Fibroblast of pulmonary artery (primary cell): ENCODE measurements around the gene SH3TC1.

ENCODE experiments used
- DNase-seq: peaks from one replicate; pipeline ENCODE4 v3.0.0-alpha.2; 2010; ENCODE audit warnings: low read depth
- H3K4me3 ChIP-seq: replicated peaks from 2 replicates; pipeline ENCODE4 v1.5.1; 2011; ENCODE audit warnings: low read depth, mild to moderate bottlenecking, control low read depth, low read length, moderate library complexity
- CTCF ChIP-seq: IDR thresholded peaks from 2 replicates; pipeline ENCODE4 v1.5.1; 2011; ENCODE audit warnings: mild to moderate bottlenecking, control low read depth, low read length, inconsistent platforms; ENCODE audit errors: missing control alignments

The SH3TC1 gene

DNA sequence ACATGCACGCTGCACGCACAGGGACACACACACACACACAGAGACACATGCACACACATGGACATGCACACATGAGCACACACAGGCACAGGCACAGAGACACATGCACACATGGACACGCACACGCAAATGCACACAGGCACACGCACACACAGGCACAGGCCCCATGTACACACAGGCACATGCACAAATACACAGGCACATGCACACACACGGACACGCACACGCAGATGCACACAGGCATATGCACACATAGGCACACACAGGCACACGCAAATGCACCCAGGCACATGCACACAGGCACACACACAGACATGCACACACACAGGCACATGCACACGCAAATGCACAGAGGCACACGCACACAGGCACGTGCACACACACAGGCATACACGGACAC lies 40.1 kb downstream of the SH3TC1 start:
- no peak for DNase-seq

GRCh38 chr4:8239661-8240060 lies 40.6 kb downstream of the SH3TC1 start:
- no peak for TF ChIP-seq CTCF

More for the DNA sequence above, 40.1 kb downstream of the SH3TC1 start:
- no peak overlapping the region for H3K4me3 ChIP-seq
- no peak for TF ChIP-seq CTCF

DNA sequence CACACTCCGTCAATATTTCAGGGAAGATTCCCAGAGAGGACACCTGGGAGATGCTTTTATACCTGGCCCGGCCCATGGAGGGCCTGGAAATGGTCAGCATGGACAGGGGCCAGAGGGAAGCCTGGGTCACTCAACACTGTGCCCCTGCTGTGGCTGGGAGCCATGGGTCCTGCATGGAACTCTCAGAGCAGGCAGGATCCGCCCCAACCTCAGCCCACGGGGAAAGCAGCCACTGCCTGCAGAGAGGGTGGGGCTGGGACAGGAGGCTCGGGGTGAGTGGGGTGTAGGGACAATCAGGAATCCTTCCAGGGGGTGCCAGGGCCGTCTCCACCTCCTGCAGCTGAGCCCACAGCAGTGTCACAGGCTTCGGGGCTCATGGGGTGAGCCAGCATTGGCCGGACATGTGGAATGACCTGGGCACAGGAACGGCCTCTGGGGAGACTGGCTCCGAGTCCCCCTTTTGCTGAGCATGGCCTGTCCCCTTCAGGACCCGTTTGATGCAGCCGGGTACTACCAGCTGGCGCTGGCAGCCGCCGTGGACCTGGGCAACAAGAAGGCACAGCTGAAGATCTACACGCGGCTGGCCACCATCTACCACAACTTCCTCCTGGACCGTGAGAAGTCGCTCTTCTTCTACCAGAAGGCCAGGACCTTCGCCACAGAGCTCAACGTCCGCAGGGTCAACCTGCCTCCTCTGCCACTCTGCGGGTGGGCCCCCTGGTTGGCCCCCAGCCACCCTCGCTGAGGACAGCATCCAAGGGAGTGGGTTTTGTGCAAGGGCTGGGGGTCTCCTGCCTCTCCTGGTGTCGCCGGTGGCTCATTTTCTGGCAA lies 41.3 kb downstream of the SH3TC1 start:
- DNase-seq, result no peak
- no peak for TF ChIP-seq CTCF
- H3K4me3 ChIP-seq, result no peak overlapping the region

More at GRCh38 chr4:8239661-8240060, 40.6 kb downstream of the SH3TC1 start:
- DNase-seq, result no peak
- H3K4me3 ChIP-seq, result no peak overlapping the region

DNA sequence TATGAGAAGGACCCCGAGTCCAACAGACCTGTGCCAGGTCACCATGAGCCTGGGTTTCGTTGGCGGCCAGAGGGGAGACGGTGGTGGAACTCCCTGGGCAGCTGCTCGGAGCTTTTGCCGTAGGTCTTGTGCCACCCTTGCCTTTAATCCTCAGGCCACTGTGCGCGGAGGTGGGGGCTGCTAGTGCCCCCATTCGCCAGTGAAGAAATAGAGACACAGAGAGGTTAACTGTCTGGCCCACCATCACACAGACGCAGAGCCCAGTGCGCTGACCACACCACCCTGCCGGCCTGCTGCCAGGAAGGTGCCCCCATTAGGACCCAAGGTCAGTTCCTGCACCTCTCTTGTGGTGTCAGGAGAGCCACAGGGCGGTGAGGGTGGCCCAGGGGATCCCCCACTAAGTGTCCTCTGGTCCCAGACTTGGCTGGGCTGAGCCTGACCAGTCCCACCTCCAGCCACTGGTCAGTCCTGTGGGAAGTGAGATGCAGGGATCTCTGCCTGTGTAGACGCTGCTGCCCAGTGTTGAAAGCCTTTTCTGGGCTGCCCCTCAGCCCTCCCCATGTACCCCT lies 42.2 kb downstream of the SH3TC1 start:
- no peak for TF ChIP-seq CTCF
- H3K4me3 ChIP-seq, result no peak overlapping the region
- no peak for DNase-seq

DNA sequence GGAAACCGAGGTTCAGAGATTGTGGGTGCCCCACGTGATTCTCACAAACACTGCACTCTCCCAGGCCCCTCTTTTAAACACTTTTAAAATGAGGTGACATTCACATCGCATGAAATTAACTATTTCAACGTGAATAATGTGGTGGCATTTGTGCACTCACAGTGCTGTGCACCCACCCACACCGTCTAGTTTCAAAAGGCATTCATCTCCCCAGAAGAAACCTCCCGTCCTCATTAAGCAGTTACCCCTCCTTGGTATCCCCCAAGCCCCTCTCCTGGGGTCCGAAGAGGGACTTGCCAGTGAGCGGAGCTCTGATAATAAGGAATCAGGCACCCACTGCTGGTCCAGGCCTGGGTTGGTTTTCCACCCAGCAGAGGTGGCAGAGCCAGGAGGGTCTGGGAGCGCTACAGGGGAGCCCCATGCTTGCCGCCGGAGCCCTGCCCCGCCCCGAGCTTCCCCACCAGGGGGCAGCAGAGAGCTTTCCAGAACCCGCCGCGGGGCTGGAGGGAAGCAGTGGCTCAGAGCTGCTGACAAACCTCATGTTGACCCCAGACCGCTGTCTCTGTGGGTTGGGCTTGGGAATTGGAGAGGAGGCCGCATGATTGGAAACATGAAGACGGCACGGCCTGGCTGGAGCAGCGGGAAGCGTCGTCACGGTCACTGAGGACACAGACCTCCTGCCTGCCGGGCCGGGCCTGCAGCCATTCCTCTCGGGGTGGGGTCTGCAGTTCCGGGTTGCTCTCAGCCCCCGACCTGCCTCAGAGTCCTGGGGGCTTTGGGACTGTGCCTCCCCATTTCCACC lies 43.0 kb downstream of the SH3TC1 start:
- no peak overlapping the region for H3K4me3 ChIP-seq
- peak; percentile 88 for TF ChIP-seq CTCF
- peak; percentile 90 for DNase-seq

DNA sequence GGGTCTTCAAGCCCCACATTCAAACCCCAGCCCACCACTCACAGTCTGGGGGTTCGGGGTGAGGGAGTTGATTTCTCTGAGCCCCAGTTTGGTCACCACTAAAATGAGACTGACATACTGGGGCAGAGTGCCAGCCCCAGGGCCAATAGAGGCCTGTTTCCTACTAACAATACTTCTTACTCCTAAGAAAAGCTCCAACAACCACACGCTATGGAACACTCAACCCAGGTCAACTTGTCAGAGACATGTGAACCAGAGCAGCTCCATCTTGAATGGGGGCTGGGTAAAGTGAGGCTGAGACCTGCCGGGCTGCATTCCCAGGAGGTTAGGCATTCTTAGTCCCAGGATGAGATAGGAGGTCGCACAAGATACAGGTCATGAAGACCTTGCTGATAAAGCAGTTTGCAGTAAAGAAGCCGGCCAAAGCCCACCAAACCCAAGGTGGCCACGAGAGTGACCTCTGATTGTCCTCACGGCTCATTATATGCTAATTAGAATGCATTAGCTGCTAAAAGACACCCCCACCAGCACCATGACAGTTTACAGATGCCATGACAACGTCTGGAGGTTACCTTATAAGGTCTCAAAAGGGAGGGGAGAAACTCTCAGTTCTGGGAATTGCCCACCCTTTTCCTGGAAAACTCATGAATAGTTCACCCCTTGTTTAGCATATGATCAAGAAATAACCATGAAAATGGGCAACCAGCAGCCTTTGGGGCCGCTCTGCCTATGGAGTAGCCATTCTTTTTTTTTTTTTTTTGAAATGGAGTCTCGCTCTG lies 43.9 kb downstream of the SH3TC1 start:
- H3K4me3 ChIP-seq, result no peak overlapping the region

More for the DNA sequence above, 43.9 kb downstream of the SH3TC1 start:
- DNase-seq, result no peak
- no peak for TF ChIP-seq CTCF
